Stimulated activated memory B cell treated with anti-CD40 and anti-IgM and Interleukin-4, amounts not matched to agents 10 μg/mL and 1 μg/mL and 100 μg/mL, for 72 hours (primary cell): ENCODE measurements around the gene SESN2.

Experiments used
- ATAC-seq: fragments of 150-1000 bp; cut with Tn5 transposase; 2 replicates; pipeline ENCODE4 v1.10.0; 2021
- H3K27ac Mint-ChIP-seq: one replicate; pipeline ENCODE4 v1.8.0; 2022; ENCODE audit warnings: mild to moderate bottlenecking, mixed read lengths
- H3K27me3 Mint-ChIP-seq: one replicate; pipeline ENCODE4 v1.8.0; 2022; ENCODE audit warnings: mixed read lengths
- H3K36me3 Mint-ChIP-seq: one replicate; pipeline ENCODE4 v1.8.0; 2022; ENCODE audit warnings: mixed read lengths
- H3K4me1 Mint-ChIP-seq: one replicate; pipeline ENCODE4 v1.8.0; 2022; ENCODE audit warnings: mixed read lengths
- H3K4me3 Mint-ChIP-seq: one replicate; pipeline ENCODE4 v1.8.0; 2022; ENCODE audit warnings: mild to moderate bottlenecking, moderate library complexity, mixed read lengths
- H3K9me3 Mint-ChIP-seq: one replicate; pipeline ENCODE4 v1.8.0; 2022; ENCODE audit warnings: mixed read lengths

Gene SESN2

GRCh38 chr1:28244549-28245251, 14.6 kb upstream of the SESN2 start:
- no peaks in the 10 kb centered on the region for H3K27me3 Mint-ChIP-seq
- peaks cover 60% of the 10 kb centered on the region for H3K4me1 Mint-ChIP-seq
- H3K9me3 Mint-ChIP-seq = no peaks in the 10 kb centered on the region
- no peak for ATAC-seq
- peak overlapping the region; percentile 60 for H3K4me3 Mint-ChIP-seq
- H3K27ac Mint-ChIP-seq = peak overlapping the region; percentile 85
- no peaks in the 10 kb centered on the region for H3K36me3 Mint-ChIP-seq

DNA sequence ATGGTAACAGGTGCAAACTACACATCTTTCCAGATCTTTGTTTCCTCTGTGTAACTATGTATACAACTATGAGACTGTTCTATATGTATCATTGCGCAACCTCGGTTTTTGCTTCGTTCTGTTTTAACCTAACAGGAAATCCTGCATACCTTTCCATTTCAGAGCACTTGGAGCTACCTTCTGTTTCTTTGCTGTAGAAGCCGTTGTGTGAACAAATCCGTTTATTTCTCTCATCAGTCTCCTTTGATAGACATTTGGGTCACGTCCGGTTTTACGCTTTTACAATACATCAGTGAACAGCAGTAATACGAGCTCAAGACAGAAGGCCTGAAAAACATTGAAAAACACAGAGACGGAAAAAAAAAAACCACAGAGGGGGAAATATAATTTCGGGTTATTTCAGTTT, 12.9 kb upstream of the SESN2 start:
- ATAC-seq = no peak

GRCh38 chr1:28247612-28248272, 11.6 kb upstream of the SESN2 start:
- Mint-ChIP-seq H3K9me3 (no peaks in the 10 kb centered on the region), H3K4me1 (peaks cover 61% of the 10 kb centered on the region), H3K36me3 (no peaks in the 10 kb centered on the region), H3K27ac (peak overlapping the region; percentile 100), H3K27me3 (no peaks in the 10 kb centered on the region), H3K4me3 (peak overlapping the region; percentile 100)
- ATAC-seq = no peak

More for the DNA sequence above, 12.9 kb upstream of the SESN2 start:
- Mint-ChIP-seq H3K4me1 (peaks cover 63% of the 10 kb centered on the region), H3K4me3 (peak overlapping the region; percentile 100), H3K9me3 (no peaks in the 10 kb centered on the region), H3K36me3 (no peaks in the 10 kb centered on the region), H3K27ac (peak overlapping the region; percentile 100), H3K27me3 (no peaks in the 10 kb centered on the region)

GRCh38 chr1:28248273-28249012, 10.9 kb upstream of the SESN2 start:
- H3K27me3 Mint-ChIP-seq = no peaks in the 10 kb centered on the region
- no peaks in the 10 kb centered on the region for H3K36me3 Mint-ChIP-seq
- peaks cover 57% of the 10 kb centered on the region for H3K4me1 Mint-ChIP-seq
- no peaks in the 10 kb centered on the region for H3K9me3 Mint-ChIP-seq
- peak overlapping the region; percentile 100 for H3K4me3 Mint-ChIP-seq
- peak; percentile 44 for ATAC-seq
- peak overlapping the region; percentile 100 for H3K27ac Mint-ChIP-seq

DNA sequence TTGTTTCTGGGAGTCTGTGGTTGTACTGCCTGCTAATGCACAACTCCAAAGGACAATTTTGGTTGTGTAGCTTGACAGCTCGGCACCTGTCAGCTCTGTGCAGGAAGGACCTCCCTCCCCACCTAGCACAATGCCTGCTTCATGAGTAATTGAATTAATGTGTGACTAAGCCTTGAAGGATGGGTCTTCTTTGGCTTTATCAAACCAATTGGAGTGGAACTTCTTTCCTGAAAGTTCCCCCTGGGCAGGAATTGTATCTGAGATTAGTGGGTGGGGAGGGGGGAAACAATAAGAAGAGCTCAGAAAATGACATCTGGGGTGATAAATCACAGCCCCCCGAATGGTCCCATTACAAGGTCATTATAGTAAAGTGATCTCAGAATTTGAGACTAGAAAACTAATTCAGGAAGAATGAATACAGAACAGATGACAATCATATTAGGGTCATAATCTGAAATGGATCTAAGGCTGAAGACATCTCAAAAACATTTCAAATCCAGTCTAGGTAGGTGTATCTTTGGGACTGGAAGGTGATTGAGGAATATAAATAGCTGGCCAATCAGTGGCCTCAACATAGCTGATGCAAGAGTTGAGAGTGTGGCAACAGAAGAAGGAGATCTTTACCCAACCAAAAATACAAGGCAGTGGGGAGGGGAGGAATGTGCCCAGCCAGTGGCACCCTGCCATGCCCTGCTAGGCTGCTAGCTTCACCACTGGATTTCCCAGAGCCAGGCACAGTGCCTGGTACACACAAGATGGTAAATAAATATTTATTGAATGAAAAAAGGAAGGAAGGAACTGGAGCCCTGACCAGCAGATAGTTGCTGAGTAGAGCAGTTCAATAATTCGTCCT, 10.1 kb upstream of the SESN2 start:
- H3K4me1 Mint-ChIP-seq = peaks cover 49% of the 10 kb centered on the region
- no peaks in the 10 kb centered on the region for H3K27me3 Mint-ChIP-seq
- ATAC-seq = no peak
- peak overlapping the region; percentile 100 for H3K27ac Mint-ChIP-seq
- no peak overlapping the region for H3K4me3 Mint-ChIP-seq
- no peaks in the 10 kb centered on the region for H3K9me3 Mint-ChIP-seq
- H3K36me3 Mint-ChIP-seq = no peaks in the 10 kb centered on the region

- no peaks in the 10 kb centered on the region for H3K9me3 Mint-ChIP-seq
- peaks cover 43% of the 10 kb centered on the region for H3K4me1 Mint-ChIP-seq
- H3K27ac Mint-ChIP-seq = peak overlapping the region; percentile 100
- no peak overlapping the region for H3K4me3 Mint-ChIP-seq
- H3K27me3 Mint-ChIP-seq = no peaks in the 10 kb centered on the region
- no peak for ATAC-seq
- H3K36me3 Mint-ChIP-seq = no peaks in the 10 kb centered on the region
Measured at GRCh38 chr1:28249866-28250295, 9.4 kb upstream of the SESN2 start.

- ATAC-seq = no peak
- Mint-ChIP-seq H3K4me1 (peaks cover 18% of the 10 kb centered on the region), H3K4me3 (no peak overlapping the region), H3K27me3 (peaks cover 9% of the 10 kb centered on the region), H3K36me3 (no peaks in the 10 kb centered on the region), H3K27ac (no peak overlapping the region), H3K9me3 (no peaks in the 10 kb centered on the region)
Measured at GRCh38 chr1:28256197-28256827, 3.0 kb upstream of the SESN2 start.

- H3K4me3 Mint-ChIP-seq = no peak overlapping the region
- H3K9me3 Mint-ChIP-seq = no peaks in the 10 kb centered on the region
- peaks cover 9% of the 10 kb centered on the region for H3K27me3 Mint-ChIP-seq
- H3K36me3 Mint-ChIP-seq = no peaks in the 10 kb centered on the region
- no peak overlapping the region for H3K27ac Mint-ChIP-seq
- ATAC-seq = no peak
- H3K4me1 Mint-ChIP-seq = peaks cover 20% of the 10 kb centered on the region
Measured at GRCh38 chr1:28257736-28258135, 1.6 kb upstream of the SESN2 start.

- Mint-ChIP-seq H3K27me3 (peaks cover 9% of the 10 kb centered on the region), H3K4me3 (peak overlapping the region; percentile 89), H3K9me3 (no peaks in the 10 kb centered on the region), H3K27ac (peak overlapping the region; percentile 55), H3K36me3 (no peaks in the 10 kb centered on the region), H3K4me1 (peaks cover 20% of the 10 kb centered on the region)
- ATAC-seq = no peak
Measured at GRCh38 chr1:28258628-28259251, 578 bp upstream of the SESN2 start.

DNA sequence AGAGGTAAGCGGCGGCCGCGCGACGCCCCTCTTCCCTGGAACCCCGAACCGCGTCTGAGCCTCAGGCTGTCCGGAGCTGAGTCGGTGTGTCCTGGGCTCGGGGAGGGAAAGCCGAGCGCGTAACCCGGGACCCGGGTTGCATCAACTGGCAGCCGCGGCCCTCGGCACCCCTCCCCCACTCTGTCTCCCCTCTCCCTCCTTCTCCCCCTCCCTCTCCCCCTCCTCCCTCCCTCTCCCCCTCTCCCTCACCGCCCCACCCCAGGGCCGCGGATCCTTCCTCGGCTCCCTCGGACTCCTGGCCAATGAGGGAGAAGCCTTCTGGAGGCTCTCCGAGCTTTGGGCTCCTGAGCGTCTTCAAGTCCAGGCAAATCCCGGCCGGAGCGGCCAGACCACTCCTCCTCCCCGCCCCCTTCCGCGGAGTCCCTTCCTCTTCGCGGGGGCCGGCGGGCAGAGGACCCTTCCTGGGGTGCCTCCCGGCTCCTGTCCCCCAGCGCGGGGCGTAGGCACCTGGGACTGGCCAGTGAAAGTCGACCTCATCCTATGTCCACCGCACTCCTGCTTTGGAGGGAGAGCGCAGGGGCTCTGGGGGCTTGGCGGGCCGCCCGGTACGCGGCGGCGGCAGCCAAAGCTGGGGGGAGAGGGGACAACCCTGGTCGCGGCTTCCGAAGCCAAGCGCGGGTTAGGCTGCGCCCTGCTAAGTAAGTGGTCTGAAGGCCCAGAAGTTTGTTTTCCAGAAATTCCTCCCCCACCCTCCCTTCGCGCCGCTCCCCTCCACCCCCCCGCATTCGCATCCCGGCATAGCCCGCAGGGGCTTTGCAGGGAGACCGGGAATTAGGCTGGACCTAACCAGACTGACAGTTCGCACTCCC, 850 bp downstream of the SESN2 start:
- Mint-ChIP-seq H3K27ac (peak overlapping the region; percentile 55), H3K36me3 (no peaks in the 10 kb centered on the region), H3K9me3 (no peaks in the 10 kb centered on the region), H3K4me3 (peak overlapping the region; percentile 89), H3K4me1 (peaks cover 20% of the 10 kb centered on the region), H3K27me3 (peaks cover 9% of the 10 kb centered on the region)
- ATAC-seq = no peak

GRCh38 chr1:28260803-28261174, 1.5 kb downstream of the SESN2 start:
- Mint-ChIP-seq H3K4me1 (peaks cover 20% of the 10 kb centered on the region), H3K27ac (no peak overlapping the region)
- ATAC-seq = no peak

DNA sequence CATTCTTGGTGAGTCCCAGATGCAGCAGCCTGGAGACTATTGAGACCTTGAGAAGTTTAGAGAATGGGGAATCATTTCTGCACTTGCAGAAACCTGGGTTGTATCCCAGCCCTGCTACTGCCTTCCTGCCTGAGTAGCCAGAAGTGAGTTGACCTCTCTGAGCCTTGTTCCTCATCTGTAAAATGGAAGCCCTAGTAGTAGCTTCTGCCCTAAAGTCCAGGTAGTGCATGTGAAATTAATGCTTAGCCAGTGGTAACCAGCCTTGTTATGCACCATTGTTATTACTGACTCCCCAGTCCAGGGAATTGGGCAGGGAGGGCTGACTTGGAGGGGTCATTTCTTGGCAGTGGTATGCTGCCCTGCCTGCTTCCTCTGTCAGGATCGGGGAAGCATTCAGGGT, 5.6 kb downstream of the SESN2 start:
- H3K27me3 Mint-ChIP-seq = no peaks in the 10 kb centered on the region
- no peaks in the 10 kb centered on the region for H3K9me3 Mint-ChIP-seq
- H3K4me3 Mint-ChIP-seq = no peak overlapping the region
- H3K4me1 Mint-ChIP-seq = peaks cover 9% of the 10 kb centered on the region
- no peak overlapping the region for H3K27ac Mint-ChIP-seq
- no peak for ATAC-seq
- peaks cover 4% of the 10 kb centered on the region for H3K36me3 Mint-ChIP-seq

More at GRCh38 chr1:28260803-28261174, 1.5 kb downstream of the SESN2 start:
- Mint-ChIP-seq H3K9me3 (no peaks in the 10 kb centered on the region), H3K27me3 (peaks cover 9% of the 10 kb centered on the region), H3K36me3 (no peaks in the 10 kb centered on the region), H3K4me3 (peak overlapping the region; percentile 89)

- no peak for ATAC-seq
- Mint-ChIP-seq H3K4me1 (peaks cover 9% of the 10 kb centered on the region), H3K27me3 (no peaks in the 10 kb centered on the region), H3K27ac (no peak overlapping the region), H3K4me3 (no peak overlapping the region), H3K36me3 (peaks cover 4% of the 10 kb centered on the region), H3K9me3 (no peaks in the 10 kb centered on the region)
Measured at GRCh38 chr1:28265577-28265976, 6.3 kb downstream of the SESN2 start.
